GM10847 (cell line): Measurements from ENCODE around the gene CNTN4.

ENCODE experiments used
- POLR2A ChIP-seq: IDR thresholded peaks from 2 replicates; pipeline ENCODE4 v1.6.1; 2011; ENCODE audit not compliant: insufficient read length; ENCODE audit errors: extremely low read depth

CNTN4 gene

GRCh38 chr3:2904054-2904453, 805.4 kb downstream of the CNTN4 start:
- no peak for TF ChIP-seq POLR2A

DNA sequence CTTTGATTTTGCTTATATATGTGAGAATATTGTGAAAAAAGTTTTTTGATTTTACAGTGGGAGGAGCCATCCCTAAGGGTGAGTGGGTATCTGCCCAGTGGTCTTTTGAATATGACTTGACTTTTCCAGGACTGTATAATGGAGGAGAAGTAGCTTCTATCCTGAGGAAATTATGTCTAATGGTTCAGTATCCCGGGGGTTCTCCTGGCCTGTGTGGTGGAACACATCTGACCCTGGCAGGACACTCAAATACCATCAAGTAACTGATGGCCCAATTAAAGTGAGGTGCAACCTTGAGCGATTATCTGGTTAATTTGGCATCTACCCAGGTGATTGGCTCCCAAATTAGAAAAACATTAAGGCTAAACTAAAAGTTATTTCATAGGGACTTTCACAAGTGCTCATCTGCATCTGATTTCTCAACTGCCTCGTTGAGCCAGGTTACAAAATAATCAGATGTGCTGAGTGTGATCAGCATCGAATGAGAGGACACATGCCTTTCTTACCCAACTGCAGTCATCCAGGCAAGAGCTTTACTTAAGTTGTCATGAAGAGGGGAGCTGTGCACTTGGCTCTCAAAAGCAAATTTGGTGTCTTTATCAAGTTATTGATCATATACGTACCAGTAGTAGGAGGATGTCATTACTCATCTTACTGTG, 810.2 kb downstream of the CNTN4 start:
- TF ChIP-seq POLR2A = no peak

GRCh38 chr3:2910997-2911396, 812.3 kb downstream of the CNTN4 start:
- no peak for TF ChIP-seq POLR2A

DNA sequence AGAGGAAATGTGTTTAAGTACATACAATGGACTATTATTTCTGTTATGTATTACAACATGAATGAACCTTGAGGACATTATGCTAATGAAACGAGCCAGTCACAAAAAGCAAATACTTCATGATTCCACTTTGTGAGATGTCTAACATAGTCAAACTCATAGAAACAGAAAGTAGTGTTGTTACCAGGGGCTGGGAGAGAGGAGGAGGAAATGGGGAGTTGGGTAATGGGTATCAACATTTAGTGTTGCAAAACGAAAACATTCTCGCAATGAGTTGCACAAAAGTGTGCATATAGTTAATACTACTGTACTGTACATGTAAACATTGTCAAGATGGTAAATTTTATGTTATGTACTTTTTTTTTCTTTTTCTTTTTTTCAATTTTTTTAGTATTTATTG, 817.2 kb downstream of the CNTN4 start:
- no peak for TF ChIP-seq POLR2A

DNA sequence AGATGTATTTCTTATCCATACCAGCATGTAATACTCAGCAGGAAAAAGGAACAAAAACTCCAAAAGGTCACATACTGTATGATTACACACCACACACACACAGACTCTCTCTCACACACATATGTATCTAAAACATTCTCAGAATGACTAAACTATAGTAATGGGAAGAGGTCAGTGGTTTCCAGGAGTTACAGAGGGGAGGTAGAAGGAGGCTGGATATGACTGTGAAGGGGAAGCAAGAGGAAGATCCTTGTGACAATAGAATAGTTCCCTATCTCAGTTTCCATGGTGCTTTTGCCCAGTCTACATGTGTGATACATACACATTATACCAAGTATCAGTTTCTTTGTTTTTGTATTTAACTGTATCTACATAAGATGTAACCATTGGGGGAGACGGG, 821.4 kb downstream of the CNTN4 start:
- no peak for TF ChIP-seq POLR2A

DNA sequence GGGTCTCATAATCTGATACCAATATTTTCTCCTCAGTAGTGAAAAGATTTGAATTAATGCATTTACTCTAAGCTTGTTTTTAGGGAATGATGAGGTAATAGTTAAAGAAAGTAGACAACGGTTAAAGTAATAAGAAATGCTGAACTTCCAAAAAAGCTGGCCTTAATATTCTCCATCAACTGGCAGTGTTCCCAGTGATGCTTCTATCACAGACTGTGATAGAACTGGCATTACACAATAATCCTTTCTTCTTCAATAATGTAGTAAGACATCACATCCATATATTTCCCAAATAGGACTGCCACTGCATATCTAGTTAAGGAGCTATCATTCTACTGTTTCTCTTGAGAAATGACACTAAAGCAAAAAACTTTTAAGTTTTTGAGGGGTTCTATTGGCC, 822.8 kb downstream of the CNTN4 start:
- no peak for TF ChIP-seq POLR2A

GRCh38 chr3:2921903-2922302, 823.2 kb downstream of the CNTN4 start:
- TF ChIP-seq POLR2A = no peak

GRCh38 chr3:2923390-2923789, 824.7 kb downstream of the CNTN4 start:
- TF ChIP-seq POLR2A = no peak

DNA sequence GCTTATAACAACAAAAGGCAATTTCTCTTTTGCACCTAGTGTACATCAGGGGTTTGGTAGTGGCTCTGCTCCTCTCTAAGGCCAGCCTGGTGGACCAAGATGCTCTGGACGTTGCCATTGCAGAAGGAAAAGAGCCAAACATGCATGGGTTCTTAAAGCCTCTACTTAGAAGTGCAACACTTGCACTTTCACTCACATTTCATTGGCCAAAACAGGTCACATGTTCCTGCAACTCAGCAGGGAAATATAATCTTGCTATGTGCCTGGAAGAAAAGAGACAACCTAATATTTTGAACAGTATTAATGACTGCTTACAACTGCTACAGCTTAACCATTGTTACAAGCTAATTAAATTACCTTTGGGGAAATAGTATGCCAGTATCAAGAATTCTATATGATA, 828.6 kb downstream of the CNTN4 start:
- no peak for TF ChIP-seq POLR2A

DNA sequence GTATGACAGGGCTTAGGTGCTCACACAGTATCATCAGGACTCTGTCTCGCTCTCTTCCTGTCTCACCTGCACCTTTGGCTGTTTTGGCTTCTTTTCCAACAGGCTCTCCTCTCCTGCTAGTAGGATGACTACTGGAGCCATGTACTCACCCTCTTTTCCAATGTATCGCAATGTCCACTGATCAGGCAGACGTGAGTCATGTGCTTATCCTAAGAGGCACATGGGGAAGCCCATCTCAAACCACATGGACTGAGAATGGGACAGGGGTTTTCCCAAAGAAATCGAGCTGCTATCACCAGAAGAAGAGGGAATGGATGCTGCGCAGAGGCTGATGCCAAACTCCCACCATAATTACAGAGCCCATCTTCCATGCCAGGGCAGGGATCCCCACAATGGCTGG, 830.9 kb downstream of the CNTN4 start:
- TF ChIP-seq POLR2A = no peak

GRCh38 chr3:2931265-2931664, 832.6 kb downstream of the CNTN4 start:
- no peak for TF ChIP-seq POLR2A

- no peak for TF ChIP-seq POLR2A
Measured at GRCh38 chr3:2934541-2934940, 835.9 kb downstream of the CNTN4 start.

GRCh38 chr3:2937055-2937454, 838.4 kb downstream of the CNTN4 start:
- TF ChIP-seq POLR2A = no peak

DNA sequence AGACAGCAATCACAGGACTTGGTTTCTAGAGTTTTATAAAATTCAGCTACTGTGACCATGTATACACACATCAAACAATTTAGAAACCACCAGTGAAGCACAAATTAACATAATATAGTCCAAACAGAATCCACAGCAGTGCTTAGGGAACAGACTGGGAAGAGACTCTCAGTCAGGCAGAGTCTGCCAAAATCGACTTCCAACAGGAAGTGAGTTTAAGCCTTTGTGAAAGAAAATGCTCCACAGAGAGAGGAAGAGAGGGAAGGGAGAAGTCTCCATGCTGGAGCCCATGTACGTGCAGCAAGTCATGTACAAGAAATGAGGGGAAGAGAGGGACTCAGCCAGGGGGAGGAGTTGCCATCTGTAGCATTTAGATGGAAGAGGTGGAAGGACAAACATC, 838.9 kb downstream of the CNTN4 start:
- no peak for TF ChIP-seq POLR2A

- no peak for TF ChIP-seq POLR2A
Measured at GRCh38 chr3:2938711-2939110, 840.0 kb downstream of the CNTN4 start.

GRCh38 chr3:2940062-2940461, 841.4 kb downstream of the CNTN4 start:
- TF ChIP-seq POLR2A = no peak

DNA sequence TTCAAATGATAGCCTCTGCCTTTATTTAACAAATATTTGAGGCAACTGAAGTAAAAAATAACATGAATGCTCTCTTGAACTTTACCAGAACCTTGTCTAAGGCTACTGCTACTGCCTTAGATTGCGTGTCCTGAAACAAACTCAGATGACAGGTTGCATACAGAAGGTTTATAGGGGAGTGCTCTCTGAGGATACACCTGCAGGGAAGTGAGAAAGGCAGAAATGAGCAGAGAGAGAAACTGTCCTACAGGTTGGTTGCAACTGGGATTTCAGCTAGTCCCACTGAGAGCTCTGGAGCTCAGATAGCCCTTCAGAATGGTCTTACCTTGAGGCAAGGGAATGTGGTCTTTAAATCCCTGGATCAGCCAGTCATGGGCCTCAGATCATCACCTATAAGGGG, 846.0 kb downstream of the CNTN4 start:
- no peak for TF ChIP-seq POLR2A

- no peak for TF ChIP-seq POLR2A
Measured at GRCh38 chr3:2945121-2945520, 846.5 kb downstream of the CNTN4 start.

GRCh38 chr3:2947536-2947935, 848.9 kb downstream of the CNTN4 start:
- no peak for TF ChIP-seq POLR2A
